ENCODE data around the gene UCHL3.

DNA sequence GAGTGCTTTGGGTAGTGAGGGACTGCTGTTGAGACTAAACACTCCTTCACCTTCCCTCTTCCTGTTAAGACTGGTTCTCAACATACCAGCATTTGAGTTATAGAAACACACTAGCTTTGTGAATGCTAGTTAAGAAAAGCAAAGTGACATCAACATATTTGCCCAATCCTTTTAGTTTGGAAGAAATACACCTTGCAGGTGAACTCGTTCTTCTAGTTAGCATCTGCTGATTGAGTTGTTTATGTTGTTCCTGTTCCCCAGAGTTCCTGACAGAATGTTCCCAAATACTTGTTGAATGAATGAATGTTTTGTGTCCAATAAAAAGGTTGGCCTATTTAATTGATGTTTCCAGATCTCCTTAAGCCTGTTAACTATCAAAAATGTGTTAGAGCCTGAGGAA lies 93.6 kb downstream of the UCHL3 start:
- TF ChIP-seq, protein P1, sequence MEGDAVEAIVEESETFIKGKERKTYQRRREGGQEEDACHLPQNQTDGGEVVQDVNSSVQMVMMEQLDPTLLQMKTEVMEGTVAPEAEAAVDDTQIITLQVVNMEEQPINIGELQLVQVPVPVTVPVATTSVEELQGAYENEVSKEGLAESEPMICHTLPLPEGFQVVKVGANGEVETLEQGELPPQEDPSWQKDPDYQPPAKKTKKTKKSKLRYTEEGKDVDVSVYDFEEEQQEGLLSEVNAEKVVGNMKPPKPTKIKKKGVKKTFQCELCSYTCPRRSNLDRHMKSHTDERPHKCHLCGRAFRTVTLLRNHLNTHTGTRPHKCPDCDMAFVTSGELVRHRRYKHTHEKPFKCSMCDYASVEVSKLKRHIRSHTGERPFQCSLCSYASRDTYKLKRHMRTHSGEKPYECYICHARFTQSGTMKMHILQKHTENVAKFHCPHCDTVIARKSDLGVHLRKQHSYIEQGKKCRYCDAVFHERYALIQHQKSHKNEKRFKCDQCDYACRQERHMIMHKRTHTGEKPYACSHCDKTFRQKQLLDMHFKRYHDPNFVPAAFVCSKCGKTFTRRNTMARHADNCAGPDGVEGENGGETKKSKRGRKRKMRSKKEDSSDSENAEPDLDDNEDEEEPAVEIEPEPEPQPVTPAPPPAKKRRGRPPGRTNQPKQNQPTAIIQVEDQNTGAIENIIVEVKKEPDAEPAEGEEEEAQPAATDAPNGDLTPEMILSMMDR (IDR thresholded peaks at IDR 0.05): no peak
- TF ChIP-seq, protein P2, sequence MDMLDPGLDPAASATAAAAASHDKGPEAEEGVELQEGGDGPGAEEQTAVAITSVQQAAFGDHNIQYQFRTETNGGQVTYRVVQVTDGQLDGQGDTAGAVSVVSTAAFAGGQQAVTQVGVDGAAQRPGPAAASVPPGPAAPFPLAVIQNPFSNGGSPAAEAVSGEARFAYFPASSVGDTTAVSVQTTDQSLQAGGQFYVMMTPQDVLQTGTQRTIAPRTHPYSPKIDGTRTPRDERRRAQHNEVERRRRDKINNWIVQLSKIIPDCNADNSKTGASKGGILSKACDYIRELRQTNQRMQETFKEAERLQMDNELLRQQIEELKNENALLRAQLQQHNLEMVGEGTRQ (IDR thresholded peaks at IDR 0.05): no peak
- TF ChIP-seq EP300 (IDR thresholded peaks at IDR 0.05) (no peak), POLR2A (IDR thresholded peaks at IDR 0.05; ENCODE audit: low read length) (no peak), RNF2 (IDR thresholded peaks at IDR 0.05; ENCODE audit: borderline replicate concordance, low read depth) (no peak), RFX5 (IDR thresholded peaks at IDR 0.05) (no peak), ZFP36 (IDR thresholded peaks at IDR 0.05; ENCODE audit: borderline replicate concordance, partially characterized antibody) (no peak), JUN (IDR thresholded peaks at IDR 0.05) (no peak)
- TF ChIP-seq, protein P3, sequence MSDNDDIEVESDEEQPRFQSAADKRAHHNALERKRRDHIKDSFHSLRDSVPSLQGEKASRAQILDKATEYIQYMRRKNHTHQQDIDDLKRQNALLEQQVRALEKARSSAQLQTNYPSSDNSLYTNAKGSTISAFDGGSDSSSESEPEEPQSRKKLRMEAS (IDR thresholded peaks at IDR 0.05): no peak
- TF ChIP-seq, protein P4, sequence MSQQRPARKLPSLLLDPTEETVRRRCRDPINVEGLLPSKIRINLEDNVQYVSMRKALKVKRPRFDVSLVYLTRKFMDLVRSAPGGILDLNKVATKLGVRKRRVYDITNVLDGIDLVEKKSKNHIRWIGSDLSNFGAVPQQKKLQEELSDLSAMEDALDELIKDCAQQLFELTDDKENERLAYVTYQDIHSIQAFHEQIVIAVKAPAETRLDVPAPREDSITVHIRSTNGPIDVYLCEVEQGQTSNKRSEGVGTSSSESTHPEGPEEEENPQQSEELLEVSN (IDR thresholded peaks at IDR 0.05; ENCODE audit: borderline replicate concordance, low read depth): no peak
- TF ChIP-seq, protein P5, sequence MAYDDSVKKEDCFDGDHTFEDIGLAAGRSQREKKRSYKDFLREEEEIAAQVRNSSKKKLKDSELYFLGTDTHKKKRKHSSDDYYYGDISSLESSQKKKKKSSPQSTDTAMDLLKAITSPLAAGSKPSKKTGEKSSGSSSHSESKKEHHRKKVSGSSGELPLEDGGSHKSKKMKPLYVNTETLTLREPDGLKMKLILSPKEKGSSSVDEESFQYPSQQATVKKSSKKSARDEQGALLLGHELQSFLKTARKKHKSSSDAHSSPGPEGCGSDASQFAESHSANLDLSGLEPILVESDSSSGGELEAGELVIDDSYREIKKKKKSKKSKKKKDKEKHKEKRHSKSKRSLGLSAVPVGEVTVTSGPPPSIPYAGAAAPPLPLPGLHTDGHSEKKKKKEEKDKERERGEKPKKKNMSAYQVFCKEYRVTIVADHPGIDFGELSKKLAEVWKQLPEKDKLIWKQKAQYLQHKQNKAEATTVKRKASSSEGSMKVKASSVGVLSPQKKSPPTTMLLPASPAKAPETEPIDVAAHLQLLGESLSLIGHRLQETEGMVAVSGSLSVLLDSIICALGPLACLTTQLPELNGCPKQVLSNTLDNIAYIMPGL (CRISPR knock-in tag; IDR thresholded peaks at IDR 0.05; ENCODE audit: borderline replicate concordance): no peak

Data from A549 (cell line).